ENCODE measurements around the gene PTX4. TPM values are rescaled to one million over a fixed set of nuclear protein-coding genes. Genes with fewer than 3 reads are reported as not detected.

The PTX4 gene, protein sequence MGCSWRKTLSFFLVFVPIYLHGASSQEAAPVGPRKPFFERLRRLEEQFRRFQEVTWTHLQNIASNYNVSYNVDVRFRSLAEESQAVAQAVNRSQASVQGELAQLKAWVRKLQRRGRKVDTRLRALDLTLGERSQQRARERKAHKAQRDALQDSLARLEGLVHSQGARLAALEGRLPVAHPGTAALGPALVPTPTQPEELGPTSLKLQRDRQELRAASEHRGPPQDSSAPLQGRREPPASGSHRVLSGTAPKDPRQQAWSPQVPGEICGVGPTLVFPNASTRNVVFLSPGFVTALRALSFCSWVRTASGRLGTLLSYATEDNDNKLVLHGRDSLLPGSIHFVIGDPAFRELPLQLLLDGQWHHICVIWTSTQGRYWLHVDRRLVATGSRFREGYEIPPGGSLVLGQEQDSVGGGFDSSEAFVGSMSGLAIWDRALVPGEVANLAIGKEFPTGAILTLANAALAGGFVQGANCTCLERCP
- total RNA-seq (ENCODE audit: low replicate concordance) = not detected in 2 replicates

GRCh38 chr16:1488619-1489018 lies at the start of gene PTX4:
Gene PTX4 (minus strand): TSS chr16:1488944. CDS start chr16:1488909, 35 bp downstream.

DNA sequence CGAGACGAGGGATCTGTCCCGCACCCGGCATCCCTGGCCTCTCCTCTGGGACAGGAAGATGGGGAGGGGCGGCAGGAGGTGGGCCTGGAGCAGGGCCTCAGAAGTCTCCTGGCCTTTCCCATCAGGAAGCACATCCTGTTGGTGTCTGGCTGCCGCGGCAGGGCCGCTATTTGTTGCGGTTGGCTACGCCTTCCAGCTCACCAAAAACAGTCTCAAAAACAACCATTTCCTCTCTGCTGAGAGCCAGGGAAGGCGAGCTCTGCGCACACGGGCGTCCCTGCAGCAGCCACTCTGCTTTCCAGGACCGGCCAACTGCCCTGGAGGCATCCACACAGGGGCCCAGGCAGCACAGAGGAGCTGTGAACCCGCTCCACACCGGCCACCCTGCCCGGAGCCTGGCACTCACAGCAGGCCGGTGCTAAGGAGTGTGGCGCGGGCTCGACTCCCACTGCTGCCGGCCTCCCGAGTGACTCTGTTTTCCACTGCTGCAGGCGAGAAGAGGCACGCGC lies 44.8 kb upstream of the PTX4 start, which contains the start of gene TMEM204:
Gene TMEM204, plus strand, starts transcription at position 224 of the 509 bp plus-strand sequence. CDS start 610 bp downstream, outside the sequence.

GRCh38 chr16:1492923-1493745 lies 4.4 kb upstream of the PTX4 start, which contains the start of gene TELO2:
Gene TELO2 (plus strand): TSS chr16:1493360. CDS start chr16:1494282, 922 bp downstream.

DNA sequence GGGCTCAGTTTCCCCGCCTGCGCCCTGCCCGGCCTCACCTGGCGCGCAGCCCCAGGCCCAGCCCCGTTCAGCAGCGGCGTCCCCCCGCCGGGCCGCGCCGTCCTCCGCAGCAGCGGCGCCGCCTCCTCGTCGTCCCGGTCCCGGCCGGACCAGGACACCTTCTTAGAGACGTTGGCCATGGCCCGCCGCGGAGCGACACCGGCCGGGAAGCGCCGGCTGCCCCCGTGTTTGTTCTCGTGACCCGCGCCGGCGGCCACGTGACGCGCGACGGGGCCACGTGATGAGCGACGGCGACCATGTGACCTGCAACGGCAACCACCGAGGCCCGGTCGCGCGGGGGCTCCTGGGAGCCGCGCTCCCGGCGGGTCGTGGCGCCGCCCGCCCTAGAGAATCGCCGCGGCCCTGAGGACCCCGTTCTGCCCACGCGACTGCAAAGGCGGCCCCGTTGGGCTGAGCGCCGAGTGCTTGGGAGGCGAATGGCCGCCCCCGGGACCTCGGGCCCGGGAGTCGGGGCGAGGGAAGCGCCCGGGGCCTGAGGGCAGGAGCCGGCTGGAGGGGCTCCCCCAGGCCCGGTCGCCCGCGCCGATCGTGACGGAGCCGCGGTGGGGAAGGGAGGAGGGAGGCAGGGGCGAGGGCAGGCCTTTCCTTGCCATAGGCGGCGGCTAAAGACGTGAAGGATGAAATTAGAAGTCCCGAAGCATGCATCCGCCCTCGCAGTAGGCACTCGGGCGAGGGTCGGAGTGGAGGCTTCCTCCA lies 13.8 kb downstream of the PTX4 start, which contains the start of gene CLCN7:
Gene CLCN7, minus strand, starts transcription at position 233 of the 756 bp plus-strand sequence. Its CDS starts 54 bp downstream, at position 179.

GRCh38 chr16:1443980-1444729 lies 44.6 kb downstream of the PTX4 start, which contains the start of gene CCDC154:
Gene CCDC154 (minus strand): TSS chr16:1444556. CDS start chr16:1444322, 234 bp downstream.

Other genes starting within 250 kb of the PTX4 start
- gene TPSAB1, start 248.2 kb downstream of the PTX4 start, total RNA-seq (ENCODE audit: low replicate concordance) = not detected in 2 replicates
- not detected in 2 replicates for gene TPSD1, start 232.9 kb downstream of the PTX4 start, total RNA-seq (ENCODE audit: low replicate concordance)
- gene UBE2I, start 179.3 kb downstream of the PTX4 start, total RNA-seq (ENCODE audit: low replicate concordance) = 33.1 and 36.5 TPM in 2 replicates
- gene BAIAP3, start 155.3 kb downstream of the PTX4 start, total RNA-seq (ENCODE audit: low replicate concordance) = 0.60 TPM in 1 of 2 replicates, not detected in the other
- gene TSR3, start 137.1 kb downstream of the PTX4 start, total RNA-seq (ENCODE audit: low replicate concordance) = 31.9 and 68.2 TPM in 2 replicates
- 32.8 and 93.4 TPM in 2 replicates for gene GNPTG, start 137.0 kb downstream of the PTX4 start, total RNA-seq (ENCODE audit: low replicate concordance)
- gene UNKL, start 74.2 kb downstream of the PTX4 start, total RNA-seq (ENCODE audit: low replicate concordance) = 5.3 and 9.7 TPM in 2 replicates
- 16.8 and 18.8 TPM in 2 replicates for gene UQCC4, start 68.2 kb downstream of the PTX4 start, total RNA-seq (ENCODE audit: low replicate concordance)
- not detected in 2 replicates for gene PERCC1, start 57.9 kb downstream of the PTX4 start, total RNA-seq (ENCODE audit: low replicate concordance)
- 0.08 and 0.70 TPM in 2 replicates for gene CCDC154, start 44.4 kb downstream of the PTX4 start, total RNA-seq (ENCODE audit: low replicate concordance)
- gene CLCN7, start 13.9 kb downstream of the PTX4 start, total RNA-seq (ENCODE audit: low replicate concordance) = 35.6 and 83.5 TPM in 2 replicates
- gene TELO2, start 4.4 kb upstream of the PTX4 start, total RNA-seq (ENCODE audit: low replicate concordance) = 5.1 and 10.0 TPM in 2 replicates
- 19.0 and 45.4 TPM in 2 replicates for gene TMEM204, start 44.7 kb upstream of the PTX4 start, total RNA-seq (ENCODE audit: low replicate concordance)
- gene IFT140, start 123.1 kb upstream of the PTX4 start, total RNA-seq (ENCODE audit: low replicate concordance) = 23.9 and 68.7 TPM in 2 replicates
- 4.4 and 4.8 TPM in 2 replicates for gene CRAMP1, start 123.4 kb upstream of the PTX4 start, total RNA-seq (ENCODE audit: low replicate concordance)
- gene JPT2, start 189.3 kb upstream of the PTX4 start, total RNA-seq (ENCODE audit: low replicate concordance) = 8.8 and 26.7 TPM in 2 replicates
- 31.8 and 51.6 TPM in 2 replicates for gene MAPK8IP3, start 217.3 kb upstream of the PTX4 start, total RNA-seq (ENCODE audit: low replicate concordance)